Subcutaneous adipose tissue (tissue), 4 donors: ENCODE measurements around the gene KLF15. TPM values are rescaled to one million over a fixed set of nuclear protein-coding genes. Genes with fewer than 3 reads are reported as not detected.

ENCODE experiments used
- CTCF ChIP-seq: fragments of 450-650 bp; IDR thresholded peaks from one replicate; pipeline ENCODE4 v1.5.1; 2016; ENCODE audit warnings: low read depth, mild to moderate bottlenecking, control low read depth, antibody characterized with exemption, moderate library complexity
- total RNA-seq, 4 donors: library from RNA; depleted of rRNA; stranded (reverse); fragments of >200 nt; gene quantifications; one replicate each; pipeline ENCODE4 v1.1.0, GENCODE V29; 2016

The KLF15 gene
- total RNA-seq, 4 donors from 2014 or later, result 51.3 to 147 (median 73.0) TPM

GRCh38 chr3:126367316-126367805, 10.2 kb upstream of the KLF15 start:
- no peak for TF ChIP-seq CTCF

GRCh38 chr3:126365351-126366277, 8.4 kb upstream of the KLF15 start:
- no peak for TF ChIP-seq CTCF

GRCh38 chr3:126364731-126365301, 7.6 kb upstream of the KLF15 start:
- TF ChIP-seq CTCF, result no peak

GRCh38 chr3:126364130-126364695, 7.0 kb upstream of the KLF15 start:
- TF ChIP-seq CTCF, result no peak

- TF ChIP-seq CTCF, result no peak
Measured at GRCh38 chr3:126361211-126361610, 4.0 kb upstream of the KLF15 start.

GRCh38 chr3:126360714-126361060, 3.5 kb upstream of the KLF15 start:
- TF ChIP-seq CTCF, result no peak
